Endothelial cell of umbilical vein (primary cell): Measurements from ENCODE around the gene CLCN6.

ENCODE experiments used
- EZH2 ChIP-seq: IDR thresholded peaks from 2 replicates; pipeline ENCODE4 v1.6.1; 2012; ENCODE audit warnings: borderline replicate concordance, low read depth, mild to moderate bottlenecking, moderate library complexity, low read length, inconsistent platforms; ENCODE audit not compliant: severe bottlenecking
- FOS ChIP-seq: IDR thresholded peaks from 2 replicates; pipeline ENCODE4 v1.6.1; 2011; ENCODE audit warnings: mild to moderate bottlenecking, low read length, moderate library complexity, borderline replicate concordance; ENCODE audit not compliant: insufficient read depth
- JUN ChIP-seq: IDR thresholded peaks from 2 replicates; pipeline ENCODE4 v1.6.1; 2011; ENCODE audit warnings: borderline replicate concordance, low read depth; ENCODE audit not compliant: insufficient read length, insufficient read depth
- POLR2A ChIP-seq: IDR thresholded peaks from 2 replicates; pipeline ENCODE4 v1.6.1; 2012; ENCODE audit warnings: low read depth, mild to moderate bottlenecking, control low read depth, low read length
- POLR2AphosphoS5 ChIP-seq: IDR thresholded peaks from 2 replicates; pipeline ENCODE4 v1.6.1; 2012; ENCODE audit warnings: low read depth, mild to moderate bottlenecking, control low read depth, low read length, moderate library complexity; ENCODE audit not compliant: insufficient read depth
- TF ChIP-seq, protein P1 (sequence below), 2 donors: IDR thresholded peaks; 1 replicate in 1 of 2; 2 replicates in 1 of 2; pipeline ENCODE4 v1.5.1; 2011; ENCODE audit warnings: low read length in 2 of 2, mild to moderate bottlenecking in 2 of 2, moderate library complexity in 2 of 2, control low read depth in 1 of 2, inconsistent platforms in 1 of 2, low read depth in 1 of 2; ENCODE audit not compliant: insufficient read depth in 1 of 2; ENCODE audit errors: extremely low read depth in 1 of 2

DNA sequence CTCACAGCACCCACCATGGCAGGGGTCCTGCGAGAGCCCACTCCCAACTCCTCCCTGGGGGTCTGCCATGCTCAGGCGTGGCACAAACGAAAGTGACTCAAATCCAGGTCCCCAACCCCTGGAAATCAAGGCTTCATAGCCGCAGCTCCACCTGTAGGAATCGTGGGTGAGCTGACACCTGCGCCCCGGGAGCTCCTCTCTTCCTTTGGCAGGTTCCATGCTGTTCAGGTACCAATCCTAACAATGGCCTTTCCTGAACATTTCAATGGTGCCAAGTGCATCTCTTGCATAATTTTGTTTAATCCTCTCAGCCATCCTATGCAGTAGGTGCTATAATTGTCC, 81.6 kb downstream of the CLCN6 start:
- TF ChIP-seq, protein P1, sequence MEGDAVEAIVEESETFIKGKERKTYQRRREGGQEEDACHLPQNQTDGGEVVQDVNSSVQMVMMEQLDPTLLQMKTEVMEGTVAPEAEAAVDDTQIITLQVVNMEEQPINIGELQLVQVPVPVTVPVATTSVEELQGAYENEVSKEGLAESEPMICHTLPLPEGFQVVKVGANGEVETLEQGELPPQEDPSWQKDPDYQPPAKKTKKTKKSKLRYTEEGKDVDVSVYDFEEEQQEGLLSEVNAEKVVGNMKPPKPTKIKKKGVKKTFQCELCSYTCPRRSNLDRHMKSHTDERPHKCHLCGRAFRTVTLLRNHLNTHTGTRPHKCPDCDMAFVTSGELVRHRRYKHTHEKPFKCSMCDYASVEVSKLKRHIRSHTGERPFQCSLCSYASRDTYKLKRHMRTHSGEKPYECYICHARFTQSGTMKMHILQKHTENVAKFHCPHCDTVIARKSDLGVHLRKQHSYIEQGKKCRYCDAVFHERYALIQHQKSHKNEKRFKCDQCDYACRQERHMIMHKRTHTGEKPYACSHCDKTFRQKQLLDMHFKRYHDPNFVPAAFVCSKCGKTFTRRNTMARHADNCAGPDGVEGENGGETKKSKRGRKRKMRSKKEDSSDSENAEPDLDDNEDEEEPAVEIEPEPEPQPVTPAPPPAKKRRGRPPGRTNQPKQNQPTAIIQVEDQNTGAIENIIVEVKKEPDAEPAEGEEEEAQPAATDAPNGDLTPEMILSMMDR (IDR thresholded peaks at IDR 0.05; ENCODE audit: extremely low read depth in 1 of 2, insufficient read depth in 1 of 2, low read depth in 1 of 2, low read length in 2 of 2): no peak
- no peak for TF ChIP-seq EZH2
- TF ChIP-seq FOS: no peak
- no peak for TF ChIP-seq POLR2A
- TF ChIP-seq POLR2AphosphoS5: no peak
- no peak for TF ChIP-seq JUN
